Rectal smooth muscle tissue (tissue), 1 donor: Measurements from ENCODE around the gene RHBDL3.
A peak's percentile ranks its signal among the peaks of the same experiment; 100 is the strongest.
"Not testable (repeated sequence)": the region's sequence is repeated elsewhere in the genome, so short reads cannot be mapped to it uniquely, and the experiment has no call there.

Experiments
- H3K27ac ChIP-seq: one replicate; pipeline ENCODE4 v1.7.0; 2013; ENCODE audit warnings: low read depth, low read length, inconsistent platforms
- H3K27me3 ChIP-seq: one replicate; pipeline ENCODE4 v1.7.0; 2013; ENCODE audit warnings: low read length; ENCODE audit not compliant: control insufficient read depth, insufficient read depth
- H3K36me3 ChIP-seq: one replicate; pipeline ENCODE4 v1.7.0; 2013; ENCODE audit warnings: low read length; ENCODE audit not compliant: control insufficient read depth, insufficient read depth
- H3K4me1 ChIP-seq: one replicate; pipeline ENCODE4 v1.7.0; 2013; ENCODE audit warnings: low read length; ENCODE audit not compliant: control insufficient read depth, insufficient read depth
- H3K4me3 ChIP-seq: one replicate; pipeline ENCODE4 v1.7.0; 2013; ENCODE audit warnings: low read length
- H3K9ac ChIP-seq: one replicate; pipeline ENCODE4 v1.7.0; 2013; ENCODE audit warnings: low read length

The RHBDL3 gene

GRCh38 chr17:32256701-32257019 is 9.0 kb upstream of the RHBDL3 start:
- H3K9ac ChIP-seq = no peak overlapping the region
- H3K36me3 ChIP-seq = no peaks in the 10 kb centered on the region
- no peak overlapping the region for H3K4me3 ChIP-seq
- no peak overlapping the region for H3K27ac ChIP-seq
- no peaks in the 10 kb centered on the region for H3K4me1 ChIP-seq
- H3K27me3 ChIP-seq = no peaks in the 10 kb centered on the region

GRCh38 chr17:32258383-32259140 is 7.1 kb upstream of the RHBDL3 start:
- Histone ChIP-seq H3K4me1 (no peaks in the 10 kb centered on the region), H3K27ac (no peak overlapping the region), H3K9ac (no peak overlapping the region), H3K27me3 (no peaks in the 10 kb centered on the region), H3K4me3 (no peak overlapping the region), H3K36me3 (no peaks in the 10 kb centered on the region)

GRCh38 chr17:32259586-32259985 is 6.0 kb upstream of the RHBDL3 start:
- Histone ChIP-seq H3K4me3 (no peak overlapping the region), H3K27ac (no peak overlapping the region), H3K9ac (no peak overlapping the region), H3K4me1 (no peaks in the 10 kb centered on the region), H3K36me3 (no peaks in the 10 kb centered on the region), H3K27me3 (no peaks in the 10 kb centered on the region)

GRCh38 chr17:32261417-32261736 is 4.3 kb upstream of the RHBDL3 start:
- H3K27ac ChIP-seq = no peak overlapping the region
- no peaks in the 10 kb centered on the region for H3K4me1 ChIP-seq
- no peaks in the 10 kb centered on the region for H3K27me3 ChIP-seq
- H3K9ac ChIP-seq = no peak overlapping the region
- H3K36me3 ChIP-seq = no peaks in the 10 kb centered on the region
- H3K4me3 ChIP-seq = no peak overlapping the region

- Histone ChIP-seq H3K36me3 (no peaks in the 10 kb centered on the region), H3K4me3 (no peak overlapping the region), H3K27ac (no peak overlapping the region), H3K27me3 (peaks cover 3% of the 10 kb centered on the region), H3K4me1 (no peaks in the 10 kb centered on the region), H3K9ac (no peak overlapping the region)
Measured at GRCh38 chr17:32261936-32262510, 3.6 kb upstream of the RHBDL3 start.

GRCh38 chr17:32263515-32263914 is 2.1 kb upstream of the RHBDL3 start:
- not testable (repeated sequence) for H3K9ac ChIP-seq, H3K27ac ChIP-seq, H3K4me1 ChIP-seq, H3K36me3 ChIP-seq, H3K4me3 ChIP-seq, H3K27me3 ChIP-seq

GRCh38 chr17:32264140-32264799 is 1.4 kb upstream of the RHBDL3 start:
- Histone ChIP-seq H3K9ac (no peak overlapping the region), H3K4me1 (no peaks in the 10 kb centered on the region), H3K4me3 (no peak overlapping the region), H3K36me3 (no peaks in the 10 kb centered on the region), H3K27me3 (peaks cover 9% of the 10 kb centered on the region), H3K27ac (no peak overlapping the region)

- H3K4me3 ChIP-seq = peak overlapping the region; percentile 58
- peaks cover 9% of the 10 kb centered on the region for H3K27me3 ChIP-seq
- no peaks in the 10 kb centered on the region for H3K36me3 ChIP-seq
- no peak overlapping the region for H3K27ac ChIP-seq
- H3K9ac ChIP-seq = no peak overlapping the region
- H3K4me1 ChIP-seq = no peaks in the 10 kb centered on the region
Measured at GRCh38 chr17:32264823-32265191, 825 bp upstream of the RHBDL3 start.

- peaks cover 15% of the 10 kb centered on the region for H3K27me3 ChIP-seq
- no peaks in the 10 kb centered on the region for H3K4me1 ChIP-seq
- H3K36me3 ChIP-seq = no peaks in the 10 kb centered on the region
- peak overlapping the region; percentile 62 for H3K4me3 ChIP-seq
- no peak overlapping the region for H3K27ac ChIP-seq
- H3K9ac ChIP-seq = no peak overlapping the region
Measured at GRCh38 chr17:32266051-32266388, 388 bp downstream of the RHBDL3 start.

GRCh38 chr17:32266389-32267301 is 1.0 kb downstream of the RHBDL3 start:
- H3K4me1 ChIP-seq = no peaks in the 10 kb centered on the region
- H3K4me3 ChIP-seq = peak overlapping the region; percentile 62
- no peak overlapping the region for H3K27ac ChIP-seq
- H3K36me3 ChIP-seq = no peaks in the 10 kb centered on the region
- no peak overlapping the region for H3K9ac ChIP-seq
- H3K27me3 ChIP-seq = peaks cover 15% of the 10 kb centered on the region

GRCh38 chr17:32267690-32268205 is 2.1 kb downstream of the RHBDL3 start:
- Histone ChIP-seq H3K9ac (no peak overlapping the region), H3K4me1 (no peaks in the 10 kb centered on the region), H3K27ac (no peak overlapping the region), H3K36me3 (no peaks in the 10 kb centered on the region), H3K27me3 (peaks cover 15% of the 10 kb centered on the region), H3K4me3 (no peak overlapping the region)

- no peaks in the 10 kb centered on the region for H3K36me3 ChIP-seq
- H3K27ac ChIP-seq = no peak overlapping the region
- no peak overlapping the region for H3K4me3 ChIP-seq
- H3K4me1 ChIP-seq = no peaks in the 10 kb centered on the region
- H3K27me3 ChIP-seq = peaks cover 15% of the 10 kb centered on the region
- H3K9ac ChIP-seq = no peak overlapping the region
Measured at GRCh38 chr17:32268734-32269288, 3.2 kb downstream of the RHBDL3 start.
